Sciatic nerve (tissue), 2 donors: Measurements from ENCODE around the gene OR4K2. TPM values are rescaled to one million over a fixed set of nuclear protein-coding genes. Genes with fewer than 3 reads are reported as not detected.
A peak's percentile ranks its signal among the peaks of the same experiment; 100 is the strongest.
"Not testable (repeated sequence)": the region's sequence is repeated elsewhere in the genome, so short reads cannot be mapped to it uniquely, and the experiment has no call there.

Experiments used
- ATAC-seq: fragments of 200-7000 bp; cut with Tn5 transposase; one replicate; pipeline ENCODE4 v1.9.1; 2020; ENCODE audit warnings: mild to moderate bottlenecking, moderate library complexity
- DNase-seq: peaks from one replicate; pipeline ENCODE4 v3.0.0-alpha.2; 2020; ENCODE audit warnings: low spot score
- intact Hi-C: fragments of 100-400 bp; cut with DNase I; formaldehyde crosslinking; loops from one replicate; pipeline ENCODE4 v1.14.2; 2022
- total RNA-seq: library from RNA; stranded (reverse); fragmentation: NEBNext Ultra II Directional; extraction: Animal tissue kit (Norgen Biotek cat#: 25700); gene quantifications from one replicate; pipeline ENCODE4 v1.2.1, GENCODE V29; 2021
- donor health status: DM: no; HTN: no; CAD: no.
- donor health status: DM: no; HTN: no; CAD: no.

OR4K2 gene, protein sequence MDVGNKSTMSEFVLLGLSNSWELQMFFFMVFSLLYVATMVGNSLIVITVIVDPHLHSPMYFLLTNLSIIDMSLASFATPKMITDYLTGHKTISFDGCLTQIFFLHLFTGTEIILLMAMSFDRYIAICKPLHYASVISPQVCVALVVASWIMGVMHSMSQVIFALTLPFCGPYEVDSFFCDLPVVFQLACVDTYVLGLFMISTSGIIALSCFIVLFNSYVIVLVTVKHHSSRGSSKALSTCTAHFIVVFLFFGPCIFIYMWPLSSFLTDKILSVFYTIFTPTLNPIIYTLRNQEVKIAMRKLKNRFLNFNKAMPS
- total RNA-seq, result not detected

DNA sequence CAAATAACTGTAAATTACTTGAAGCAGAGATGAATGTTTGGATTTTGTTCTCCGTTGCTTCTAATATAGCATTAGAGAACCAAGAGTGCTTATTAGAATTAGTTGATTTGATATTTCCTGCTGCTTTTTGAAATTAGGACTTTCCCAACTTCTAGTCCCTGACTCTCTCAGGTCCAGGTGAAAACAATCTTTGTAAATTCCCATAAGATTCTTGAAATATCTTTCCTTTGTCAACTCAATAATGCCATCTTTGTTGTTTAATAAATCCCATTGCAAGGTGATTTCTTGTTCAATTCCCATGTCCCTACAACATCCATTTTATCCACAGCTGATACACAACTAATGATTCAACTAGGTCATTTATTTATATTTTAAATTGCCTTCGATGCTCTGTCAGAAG, at the start of gene OR4K2:
TSS of gene OR4K2 (plus strand) at position 301 of the 400 bp plus-strand sequence. CDS start 1,126 bp downstream, outside the sequence.
- ATAC-seq, result no peak
- DNase-seq, result no peak
- intact Hi-C loops, result no loop called here

DNA sequence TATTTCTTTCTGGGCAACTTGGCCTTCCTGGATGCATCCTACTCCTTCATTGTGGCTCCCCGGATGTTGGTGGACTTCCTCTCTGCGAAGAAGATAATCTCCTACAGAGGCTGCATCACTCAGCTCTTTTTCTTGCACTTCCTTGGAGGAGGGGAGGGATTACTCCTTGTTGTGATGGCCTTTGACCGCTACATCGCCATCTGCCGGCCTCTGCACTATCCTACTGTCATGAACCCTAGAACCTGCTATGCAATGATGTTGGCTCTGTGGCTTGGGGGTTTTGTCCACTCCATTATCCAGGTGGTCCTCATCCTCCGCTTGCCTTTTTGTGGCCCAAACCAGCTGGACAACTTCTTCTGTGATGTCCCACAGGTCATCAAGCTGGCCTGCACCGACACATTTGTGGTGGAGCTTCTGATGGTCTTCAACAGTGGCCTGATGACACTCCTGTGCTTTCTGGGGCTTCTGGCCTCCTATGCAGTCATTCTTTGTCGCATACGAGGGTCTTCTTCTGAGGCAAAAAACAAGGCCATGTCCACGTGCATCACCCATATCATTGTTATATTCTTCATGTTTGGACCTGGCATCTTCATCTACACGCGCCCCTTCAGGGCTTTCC, 47.2 kb upstream of the OR4K2 start:
- DNase-seq, ATAC-seq, intact Hi-C loops: not testable (repeated sequence)

DNA sequence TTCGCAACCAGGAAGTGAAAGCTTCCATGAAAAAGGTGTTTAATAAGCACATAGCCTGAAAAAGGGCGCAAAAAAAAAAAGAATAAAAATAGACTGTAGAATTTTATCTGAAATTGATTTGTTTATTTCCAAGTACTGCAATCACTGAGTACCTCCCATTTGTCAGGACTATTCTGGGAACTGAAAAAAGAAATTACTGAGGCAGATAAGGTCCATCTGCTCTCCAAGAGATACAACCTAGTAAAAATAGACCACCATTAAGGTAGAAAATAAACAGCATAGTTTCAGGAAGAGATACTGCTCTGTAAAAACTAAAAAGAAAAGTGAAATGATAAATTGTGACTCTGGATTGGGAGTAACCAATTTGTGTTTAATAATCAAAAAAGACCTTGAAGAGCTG, 46.6 kb upstream of the OR4K2 start:
- ATAC-seq, result no peak
- intact Hi-C loops, result no loop called here
- DNase-seq, result no peak

DNA sequence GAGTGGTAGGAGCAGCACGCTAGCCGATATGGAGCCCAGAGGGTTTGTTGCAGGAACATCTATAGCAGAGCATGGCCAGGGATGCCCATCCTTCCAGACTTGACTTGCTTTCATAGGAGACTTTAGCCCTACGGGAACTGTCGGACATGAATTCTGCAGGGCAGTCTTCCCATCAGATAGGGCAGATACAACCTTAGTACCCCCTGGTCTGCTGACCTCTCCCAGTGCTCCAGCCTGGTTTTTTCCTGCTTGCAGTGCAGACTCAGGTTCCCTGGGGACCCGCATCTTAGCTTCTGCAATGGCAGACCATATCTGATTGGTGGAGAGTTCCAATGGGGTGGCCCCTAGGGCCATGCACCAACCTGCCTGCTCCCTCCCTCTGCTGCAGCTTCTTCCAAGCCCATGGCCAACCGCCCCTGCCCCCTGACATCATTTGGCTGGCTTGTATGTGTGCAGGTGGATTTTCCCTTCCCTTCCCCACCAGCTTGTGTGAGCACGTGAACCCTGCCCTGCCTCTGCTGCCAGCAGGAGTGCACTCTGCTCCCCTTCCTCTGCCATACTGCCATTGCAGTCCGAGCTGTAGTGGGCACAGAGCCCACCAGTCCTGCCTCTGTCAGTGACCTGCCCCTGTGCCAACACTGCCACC, 40.6 kb upstream of the OR4K2 start:
- ATAC-seq, result not testable (repeated sequence)

DNA sequence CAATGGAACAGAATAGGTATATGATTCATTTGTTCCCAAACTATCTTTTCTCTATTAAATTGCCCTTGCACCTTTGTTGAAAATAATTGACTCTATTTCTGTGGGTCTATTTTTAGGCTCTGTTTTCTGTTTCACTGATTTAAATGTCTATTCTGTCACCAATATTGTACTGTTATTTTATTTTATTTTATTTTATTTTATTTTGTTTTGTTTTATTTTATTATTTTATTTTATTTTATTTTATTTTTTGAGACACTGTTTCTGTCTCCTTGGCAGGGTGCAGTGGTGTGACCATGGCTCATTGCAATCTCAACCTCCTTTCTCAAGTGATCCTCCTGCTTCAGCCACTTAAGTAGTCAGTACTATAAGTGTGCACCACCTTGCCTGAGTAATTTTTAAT, 36.5 kb upstream of the OR4K2 start:
- DNase-seq (no peak), ATAC-seq (no peak)
- intact Hi-C loops, result no loop called here

More for the DNA sequence above, 40.6 kb upstream of the OR4K2 start:
- intact Hi-C loops, result not testable (repeated sequence)
- DNase-seq, result peak; percentile 51

DNA sequence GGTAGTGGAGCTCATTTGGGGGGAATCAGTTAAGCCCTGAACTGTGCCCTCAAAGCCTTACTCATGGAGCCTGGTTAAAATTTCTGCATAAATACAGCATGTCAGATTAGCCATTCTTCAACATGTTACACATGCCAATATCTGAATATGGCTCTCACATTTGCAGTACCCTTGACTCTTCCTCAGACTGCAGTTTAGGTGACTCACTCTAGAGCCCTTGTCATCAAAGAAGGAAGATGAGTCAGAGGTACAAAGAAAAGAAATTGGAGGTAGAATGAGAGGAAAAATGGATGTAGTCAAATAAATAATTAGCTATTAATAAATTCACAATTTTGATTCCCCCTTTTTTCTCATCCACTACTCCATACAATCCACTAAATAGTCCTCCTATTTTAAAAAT, 23.6 kb upstream of the OR4K2 start:
- ATAC-seq (no peak), DNase-seq (no peak)

DNA sequence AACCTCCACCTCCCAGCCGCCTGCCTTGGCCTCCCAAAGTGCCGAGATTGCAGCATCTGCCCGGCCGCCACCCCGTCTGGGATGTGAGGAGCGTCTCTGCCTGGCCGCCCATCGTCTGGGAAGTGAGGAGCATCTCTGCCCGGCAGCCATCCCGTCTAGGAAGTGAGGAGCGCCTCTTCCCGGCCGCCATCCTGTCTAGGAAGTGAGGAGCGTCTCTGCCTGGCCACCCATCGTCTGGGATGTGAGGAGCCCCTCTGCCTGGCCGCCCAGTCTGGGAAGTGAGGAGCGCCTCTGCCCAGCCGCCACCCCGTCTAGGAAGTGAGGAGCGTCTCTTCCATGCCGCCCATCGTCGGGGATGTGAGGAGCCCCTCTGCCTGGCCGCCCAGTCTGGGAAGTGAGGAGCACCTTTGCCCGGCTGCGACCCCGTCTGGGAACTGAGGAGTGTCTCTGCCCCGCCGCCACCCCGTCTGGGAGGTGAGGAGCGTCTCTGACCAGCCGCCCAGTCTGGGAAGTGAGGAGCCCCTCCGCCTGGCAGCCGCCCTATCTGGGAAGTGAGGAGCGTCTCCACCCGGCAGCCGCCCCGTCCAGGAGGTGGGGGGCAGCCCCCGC, 8.8 kb upstream of the OR4K2 start:
- DNase-seq, ATAC-seq, intact Hi-C loops: not testable (repeated sequence)

More for the DNA sequence above, 23.6 kb upstream of the OR4K2 start:
- intact Hi-C loops, result no loop called here

DNA sequence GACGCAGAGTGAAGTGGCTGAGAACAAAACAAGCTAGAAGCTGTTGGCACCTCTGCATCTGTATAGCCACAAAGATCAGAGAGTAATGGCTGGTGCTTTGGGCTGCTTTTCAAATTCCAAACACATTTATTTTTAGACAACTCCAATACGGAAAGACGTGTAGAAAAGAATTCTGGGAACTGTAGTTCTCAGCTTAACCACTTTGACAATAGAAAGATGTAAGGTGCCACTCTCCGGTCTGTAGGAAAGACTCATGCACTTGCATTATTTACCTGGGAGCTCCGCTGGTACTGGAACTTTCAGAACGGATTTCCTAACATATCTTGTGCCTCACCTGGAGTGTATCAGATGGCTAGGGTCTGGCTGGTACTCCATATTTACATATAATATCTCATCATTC, 1.8 kb upstream of the OR4K2 start:
- intact Hi-C loops, result no loop called here
- ATAC-seq (no peak), DNase-seq (no peak)

DNA sequence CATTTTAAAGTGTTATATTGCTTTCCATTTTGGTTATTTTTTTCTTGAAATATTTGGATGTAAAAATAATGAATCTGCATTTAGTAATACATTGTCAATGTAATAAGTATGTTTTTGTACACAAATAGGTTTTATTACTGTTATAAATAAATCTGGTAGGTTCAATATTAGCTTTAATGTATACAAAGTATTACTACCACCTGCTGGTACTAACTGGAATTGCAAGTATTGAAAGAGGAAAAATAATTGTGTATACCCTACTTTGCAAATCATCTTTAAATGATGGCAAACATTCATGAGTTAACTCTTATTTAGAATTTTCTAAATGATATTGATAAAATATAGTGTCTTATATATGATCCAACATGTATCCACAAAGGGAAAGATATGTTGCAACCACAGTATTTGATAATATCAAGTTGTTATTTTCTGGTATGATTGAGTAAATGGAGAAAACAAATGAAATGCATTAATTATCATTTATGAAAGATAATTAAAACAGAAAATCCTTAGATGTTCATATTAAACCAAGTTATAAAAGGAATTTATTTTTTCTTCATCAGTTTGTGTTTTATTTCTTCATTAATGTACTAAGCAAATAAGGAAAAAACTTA, 3.2 kb downstream of the OR4K2 start:
- intact Hi-C loops, result no loop called here
- ATAC-seq (no peak), DNase-seq (no peak)

DNA sequence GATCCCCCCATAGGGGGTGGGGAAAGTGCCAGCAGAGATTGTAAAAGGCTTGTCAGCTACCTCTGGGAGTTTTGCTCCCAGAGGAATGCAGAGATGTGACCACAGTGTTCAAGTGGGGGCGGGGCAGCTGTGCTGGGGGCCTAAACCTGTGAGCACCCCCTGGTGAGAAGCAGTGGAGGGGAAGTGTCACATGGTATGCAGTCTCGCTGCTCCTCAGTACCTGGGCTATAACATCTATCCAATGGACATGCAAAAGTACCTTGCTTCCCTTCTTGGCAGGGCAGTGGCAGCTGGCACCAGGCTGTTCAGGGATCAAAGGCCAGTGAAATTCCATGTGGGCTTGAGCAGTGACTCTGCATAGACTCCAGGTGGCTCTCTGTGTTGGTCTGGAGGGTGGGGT, 20.3 kb downstream of the OR4K2 start:
- intact Hi-C loops, result no loop called here

DNA sequence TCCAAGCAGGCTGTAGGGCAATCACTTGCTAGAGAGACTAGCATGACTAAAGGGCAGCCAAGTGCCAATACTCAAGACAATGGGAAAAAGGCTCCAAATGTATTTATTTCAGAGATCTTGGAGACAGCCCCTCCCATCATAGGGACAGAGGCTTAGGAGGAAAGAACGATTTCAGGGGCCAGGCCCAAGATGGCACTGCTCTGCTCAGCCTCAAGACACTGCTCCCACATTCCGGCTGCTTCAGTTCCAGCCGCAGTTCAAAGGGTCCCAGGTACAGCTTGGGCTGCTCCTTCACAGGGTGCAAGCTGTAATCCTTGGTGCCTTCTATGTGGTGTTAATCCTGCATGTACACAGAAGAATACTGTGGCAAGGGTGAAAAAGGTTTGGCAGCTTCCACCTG, 26.1 kb downstream of the OR4K2 start:
- ATAC-seq, result no peak
- intact Hi-C loops, result no loop called here
- DNase-seq, result no peak

More for the DNA sequence above, 20.3 kb downstream of the OR4K2 start:
- no peak for ATAC-seq
- DNase-seq, result no peak

DNA sequence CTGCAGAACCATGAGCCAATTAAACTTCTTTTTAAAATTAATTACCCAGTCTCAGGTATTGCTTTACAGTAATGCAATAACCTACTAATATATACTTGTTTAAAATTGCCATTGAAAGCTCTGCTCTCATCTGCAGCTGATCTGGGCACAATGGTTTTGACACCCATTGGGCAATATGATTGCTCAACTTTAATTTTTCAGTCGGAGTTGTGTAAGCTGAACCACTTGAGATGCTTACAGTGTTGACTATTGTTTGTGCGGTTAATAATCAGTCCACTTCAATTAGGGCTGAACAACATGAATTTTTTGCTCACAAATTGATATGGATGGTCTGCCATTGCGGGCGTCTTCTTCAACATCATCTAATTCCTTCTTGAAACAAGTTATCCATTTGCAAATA, 27.5 kb downstream of the OR4K2 start:
- intact Hi-C loops, result no loop called here
- ATAC-seq (no peak), DNase-seq (no peak)

DNA sequence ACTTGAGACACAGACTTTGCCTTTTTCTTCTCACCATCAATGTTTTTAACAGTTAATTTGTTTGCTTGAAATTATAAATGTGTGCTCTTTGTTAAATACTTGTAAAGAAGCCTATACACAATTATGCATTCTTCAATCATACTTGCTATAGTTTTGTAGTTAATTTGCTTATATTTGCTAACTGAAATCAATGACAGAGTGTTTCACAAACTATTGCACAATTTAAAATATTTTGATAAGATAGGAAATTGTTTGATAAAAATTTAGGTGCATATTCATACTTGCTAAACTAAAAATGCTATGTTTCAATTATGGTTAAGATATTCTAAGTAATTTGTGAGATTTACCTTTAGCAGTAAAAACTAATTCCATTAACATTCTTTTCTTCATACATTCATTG, 31.7 kb downstream of the OR4K2 start:
- intact Hi-C loops, result no loop called here
- DNase-seq (no peak), ATAC-seq (no peak)

DNA sequence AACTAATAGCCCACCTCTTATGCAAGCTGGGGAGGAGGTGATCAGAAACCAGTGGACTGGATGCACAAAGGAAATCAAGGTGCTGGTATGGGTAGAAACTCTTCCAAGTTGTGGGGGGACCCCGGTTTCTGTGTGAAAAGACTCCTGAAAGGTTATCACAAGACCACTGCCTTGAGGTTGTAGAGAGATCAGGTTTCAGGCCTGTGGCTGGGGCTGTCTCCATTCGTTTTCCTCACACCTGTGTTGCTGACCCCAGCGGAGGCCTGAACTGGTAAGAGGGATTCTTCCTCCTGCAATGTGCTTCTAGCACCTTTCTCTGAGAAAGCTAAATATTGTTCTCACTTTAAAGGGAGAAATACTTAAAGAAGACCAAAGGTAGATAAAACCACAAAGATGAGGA, 36.2 kb downstream of the OR4K2 start:
- no peak for DNase-seq

DNA sequence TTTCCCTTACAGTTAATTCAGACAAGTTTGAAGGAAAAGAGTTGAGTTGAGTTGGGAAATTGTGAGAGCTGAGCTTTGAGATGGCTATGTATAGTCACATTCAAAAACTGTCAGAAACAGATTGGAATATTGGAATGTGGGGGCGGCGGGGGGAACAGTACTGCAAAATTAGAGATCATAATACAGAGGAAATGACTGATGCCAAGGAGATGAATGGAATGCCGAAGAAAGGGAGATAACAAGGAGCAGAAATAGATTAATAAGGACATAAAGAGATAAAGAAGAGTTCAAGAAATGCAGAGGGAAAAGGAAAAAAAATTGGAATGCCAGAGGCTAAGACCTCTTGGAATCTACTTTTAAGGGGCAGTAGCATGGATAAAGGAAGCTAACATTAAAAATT, 42.3 kb downstream of the OR4K2 start:
- intact Hi-C loops, result no loop called here
- DNase-seq (no peak), ATAC-seq (no peak)

More for the DNA sequence above, 36.2 kb downstream of the OR4K2 start:
- intact Hi-C loops, result no loop called here
- ATAC-seq, result no peak

DNA sequence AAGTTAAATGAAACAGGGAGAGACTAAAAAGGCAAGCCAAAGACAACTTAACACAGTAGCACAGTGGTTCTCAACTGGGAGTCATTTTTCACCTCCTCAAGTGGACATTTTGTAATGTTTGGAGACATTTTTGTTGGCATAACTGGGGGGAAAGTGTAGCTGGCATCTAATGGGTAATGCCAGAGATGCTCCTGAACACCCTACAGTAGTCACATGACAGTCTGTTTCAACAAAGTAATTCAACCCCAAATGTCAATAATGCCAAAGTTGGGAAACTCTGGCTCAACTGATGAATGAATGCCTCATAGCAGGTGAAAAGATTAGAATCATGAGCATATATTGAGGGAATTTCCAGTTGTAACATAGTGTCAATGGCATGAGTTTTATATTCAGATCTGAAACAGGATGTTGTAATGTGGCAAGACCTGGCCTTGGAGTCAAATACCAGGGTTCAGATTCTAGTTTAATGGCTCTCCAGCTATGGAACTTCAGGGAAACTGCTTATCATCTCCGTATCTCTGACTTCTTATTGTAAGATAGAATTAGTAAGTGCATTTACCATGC, 43.1 kb downstream of the OR4K2 start:
- intact Hi-C loops, result no loop called here
- ATAC-seq (no peak), DNase-seq (no peak)

DNA sequence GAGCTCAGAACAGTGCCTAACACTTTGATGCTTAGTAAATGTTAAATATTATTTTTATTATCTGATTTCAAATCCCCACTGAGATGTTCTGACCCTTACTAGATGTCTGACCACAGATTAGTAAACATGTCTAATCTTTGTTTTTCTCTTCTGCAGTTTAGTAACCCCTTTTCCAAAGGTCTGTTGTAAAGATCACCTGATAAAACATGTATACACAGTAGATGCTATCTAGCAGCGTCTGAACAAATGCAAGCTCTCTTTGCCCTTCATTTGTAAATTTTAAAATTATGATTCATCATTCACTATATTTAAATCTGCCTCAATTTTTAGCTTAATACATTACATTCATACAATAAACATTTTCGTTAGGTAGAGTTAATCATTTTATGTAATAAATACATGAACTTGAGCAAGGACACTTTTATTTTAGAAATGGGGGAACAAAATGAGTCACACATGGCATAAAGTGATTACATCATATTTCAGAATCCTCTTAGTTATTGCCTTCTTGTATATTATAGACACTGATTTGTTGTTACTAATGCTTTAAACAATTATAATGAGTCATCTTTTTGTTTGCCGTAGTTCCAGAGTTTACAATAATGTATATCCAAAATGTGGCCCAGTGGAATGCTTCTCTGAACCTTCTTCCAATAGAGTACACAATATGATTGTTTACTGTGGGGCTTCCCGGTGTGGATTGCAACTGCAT, 43.8 kb downstream of the OR4K2 start:
- ATAC-seq (no peak), DNase-seq (no peak)
- intact Hi-C loops, result no loop called here

DNA sequence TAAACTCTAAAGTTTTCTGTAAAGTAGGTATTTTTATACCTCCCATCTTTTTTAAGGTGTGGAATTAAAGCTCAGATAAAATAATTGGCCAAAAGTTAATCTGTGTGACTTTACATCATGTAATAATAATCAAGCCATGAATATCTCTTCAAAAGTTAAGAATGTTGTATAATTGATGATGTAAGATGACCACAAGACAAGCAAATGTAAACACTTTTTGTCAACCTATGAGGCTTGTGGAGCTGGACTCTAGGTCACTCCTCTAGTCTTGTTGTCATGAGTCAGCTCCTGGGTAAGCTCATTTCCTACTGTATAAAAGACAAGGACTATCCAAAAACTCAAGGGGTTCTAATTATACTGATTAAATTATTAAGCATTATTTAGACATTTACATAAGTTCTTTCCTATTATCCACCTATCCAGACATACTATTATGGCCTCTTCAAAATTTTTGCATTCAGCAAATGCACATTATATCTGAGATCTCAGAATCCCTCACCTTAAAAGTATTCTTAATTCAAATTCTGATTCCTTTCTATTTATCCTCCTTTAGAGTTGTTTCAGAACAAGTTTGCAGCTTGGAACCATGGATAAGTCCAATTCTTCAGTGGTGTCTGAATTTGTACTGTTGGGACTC, 45.2 kb downstream of the OR4K2 start, which contains the start of gene OR4K5:
TSS of gene OR4K5 (plus strand) at position 587 of the 637 bp plus-strand sequence. CDS start at position 587, 0 bp downstream.
- ATAC-seq, result no peak
- no peak for DNase-seq
- intact Hi-C loops, result no loop called here
